ENCODE measurements around the gene MYDGF.

Gene MYDGF

DNA sequence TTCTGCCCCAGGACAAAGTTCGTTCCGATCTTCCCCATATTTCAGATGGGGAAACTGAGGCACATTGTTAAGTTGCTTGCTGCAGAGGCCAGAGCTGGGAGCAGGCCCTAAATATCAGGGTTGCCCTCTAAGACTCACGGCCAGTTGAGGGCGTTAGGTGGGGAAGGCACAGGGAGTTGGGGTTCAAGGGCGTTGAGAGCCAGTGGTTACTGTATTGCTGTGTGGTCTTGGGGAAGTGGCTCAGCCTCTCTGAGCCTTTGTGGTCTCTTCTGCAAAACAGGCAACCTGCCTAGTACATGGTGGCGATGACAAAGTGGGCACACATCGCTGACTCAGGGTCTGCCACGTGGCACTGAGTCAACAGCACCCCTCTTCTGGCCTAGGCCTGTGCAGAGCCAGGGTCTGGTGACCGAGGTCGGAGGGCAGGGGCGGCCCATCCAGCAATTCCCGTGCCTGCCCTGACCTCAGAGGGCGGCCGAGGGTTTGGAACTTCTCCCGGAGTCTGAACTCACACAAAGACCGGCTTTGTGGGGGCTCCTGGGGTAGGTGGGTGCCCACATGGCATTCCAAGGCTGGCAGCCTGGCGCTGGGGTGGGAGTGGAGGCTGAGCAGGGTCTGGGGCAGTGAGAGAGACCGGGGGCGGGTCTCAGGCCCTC is 20.6 kb downstream of the MYDGF start:
- no peak overlapping the region for H3K4me3 ChIP-seq (ENCODE audit: low read depth, low read length)
- TF ChIP-seq, protein P1, sequence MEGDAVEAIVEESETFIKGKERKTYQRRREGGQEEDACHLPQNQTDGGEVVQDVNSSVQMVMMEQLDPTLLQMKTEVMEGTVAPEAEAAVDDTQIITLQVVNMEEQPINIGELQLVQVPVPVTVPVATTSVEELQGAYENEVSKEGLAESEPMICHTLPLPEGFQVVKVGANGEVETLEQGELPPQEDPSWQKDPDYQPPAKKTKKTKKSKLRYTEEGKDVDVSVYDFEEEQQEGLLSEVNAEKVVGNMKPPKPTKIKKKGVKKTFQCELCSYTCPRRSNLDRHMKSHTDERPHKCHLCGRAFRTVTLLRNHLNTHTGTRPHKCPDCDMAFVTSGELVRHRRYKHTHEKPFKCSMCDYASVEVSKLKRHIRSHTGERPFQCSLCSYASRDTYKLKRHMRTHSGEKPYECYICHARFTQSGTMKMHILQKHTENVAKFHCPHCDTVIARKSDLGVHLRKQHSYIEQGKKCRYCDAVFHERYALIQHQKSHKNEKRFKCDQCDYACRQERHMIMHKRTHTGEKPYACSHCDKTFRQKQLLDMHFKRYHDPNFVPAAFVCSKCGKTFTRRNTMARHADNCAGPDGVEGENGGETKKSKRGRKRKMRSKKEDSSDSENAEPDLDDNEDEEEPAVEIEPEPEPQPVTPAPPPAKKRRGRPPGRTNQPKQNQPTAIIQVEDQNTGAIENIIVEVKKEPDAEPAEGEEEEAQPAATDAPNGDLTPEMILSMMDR (IDR thresholded peaks at IDR 0.05; ENCODE audit: low read depth, low read length): no peak

DNA sequence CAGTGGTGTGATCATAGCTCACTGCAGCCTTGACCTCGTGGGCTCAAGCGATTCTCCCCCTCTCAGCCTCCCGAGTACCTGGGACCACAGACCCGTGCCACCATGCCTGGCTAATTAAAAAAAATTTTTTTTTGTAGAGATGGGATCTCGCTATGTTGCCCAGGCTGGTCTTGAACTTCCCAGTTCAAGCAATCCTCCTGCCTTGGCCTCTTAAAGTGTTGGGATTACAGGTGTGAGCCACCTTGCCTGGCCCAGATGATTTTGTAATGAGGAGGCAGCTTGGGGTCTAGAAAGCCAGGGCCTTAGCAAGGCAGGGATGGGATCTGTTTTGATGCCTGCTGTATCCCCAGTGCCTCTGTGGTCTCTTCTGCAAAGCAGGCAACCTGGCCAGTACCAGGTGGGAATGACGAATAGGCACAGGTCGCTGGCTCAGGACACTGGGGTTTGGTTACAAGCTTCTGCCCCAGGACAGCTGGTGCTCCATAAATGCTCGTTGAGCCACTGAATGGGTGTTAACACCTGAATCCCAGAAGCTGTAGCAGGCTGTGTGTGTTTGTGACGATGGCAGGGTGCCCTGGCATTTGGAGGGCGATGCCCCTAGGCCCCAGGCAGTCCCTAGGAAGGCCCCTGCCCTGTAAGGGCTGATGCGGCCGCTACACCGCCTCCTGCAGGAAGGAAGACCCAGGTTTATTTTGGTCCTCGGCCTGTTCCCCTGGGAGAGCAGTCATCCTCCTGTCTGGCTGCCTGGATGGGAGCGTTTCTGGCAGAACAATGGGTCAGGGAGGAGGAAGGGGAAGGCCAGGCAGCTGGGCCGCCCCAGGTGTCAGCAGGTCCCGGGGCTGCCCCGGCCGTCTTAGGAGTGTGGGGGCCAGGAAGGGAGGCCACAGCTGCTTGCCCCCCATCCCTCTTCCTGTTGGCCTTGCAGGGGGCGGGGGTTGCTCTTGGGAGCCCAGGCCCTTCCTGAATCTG is 22.2 kb downstream of the MYDGF start:
- H3K4me3 ChIP-seq (ENCODE audit: low read depth, low read length): no peak overlapping the region
- TF ChIP-seq, protein P1 (IDR thresholded peaks at IDR 0.05; ENCODE audit: low read depth, low read length): no peak

DNA sequence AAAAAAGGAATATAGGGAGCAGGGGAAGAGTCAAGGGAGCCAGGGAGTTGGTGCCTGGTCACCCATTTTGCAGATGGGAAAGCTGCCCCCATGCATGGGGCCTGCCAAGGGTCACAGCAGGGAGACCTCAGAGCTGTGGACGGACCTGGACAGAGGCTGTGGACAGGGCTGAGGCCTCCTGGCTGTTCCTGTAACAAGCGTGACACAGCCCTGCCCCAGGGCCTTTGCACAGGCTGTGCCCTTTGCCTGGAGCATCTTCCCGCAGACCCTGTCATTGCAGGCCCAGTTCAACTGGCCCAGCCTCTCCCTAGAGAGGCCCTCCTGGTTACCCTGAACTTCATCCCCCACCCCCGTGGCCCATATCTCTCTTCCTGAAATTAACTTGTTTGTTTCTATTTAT is 24.4 kb downstream of the MYDGF start:
- H3K4me3 ChIP-seq (ENCODE audit: low read depth, low read length): no peak overlapping the region
- TF ChIP-seq, protein P1 (IDR thresholded peaks at IDR 0.05; ENCODE audit: low read depth, low read length): no peak

DNA sequence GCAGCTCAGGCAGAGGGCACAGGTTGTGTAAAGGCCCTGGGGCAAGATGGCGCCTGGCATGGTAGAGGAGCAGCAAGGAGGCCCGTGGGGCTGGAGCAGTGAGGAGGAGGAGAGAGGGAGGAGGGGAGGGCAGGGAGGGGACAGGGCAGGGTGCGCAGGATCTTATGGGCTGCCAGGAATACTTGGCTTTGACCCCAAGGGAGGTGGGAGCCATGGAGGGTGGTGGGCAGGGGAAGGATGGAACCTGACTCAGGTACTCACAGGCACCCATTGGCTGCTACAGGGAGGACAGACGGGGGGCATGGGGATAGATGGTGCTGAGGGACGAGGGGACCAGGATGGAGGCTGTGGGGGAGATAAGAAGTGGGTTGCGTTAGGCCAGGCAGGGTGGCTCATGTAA is 27.5 kb downstream of the MYDGF start:
- H3K4me3 ChIP-seq (ENCODE audit: low read depth, low read length): no peak overlapping the region
- TF ChIP-seq, protein P1 (IDR thresholded peaks at IDR 0.05; ENCODE audit: low read depth, low read length): no peak

DNA sequence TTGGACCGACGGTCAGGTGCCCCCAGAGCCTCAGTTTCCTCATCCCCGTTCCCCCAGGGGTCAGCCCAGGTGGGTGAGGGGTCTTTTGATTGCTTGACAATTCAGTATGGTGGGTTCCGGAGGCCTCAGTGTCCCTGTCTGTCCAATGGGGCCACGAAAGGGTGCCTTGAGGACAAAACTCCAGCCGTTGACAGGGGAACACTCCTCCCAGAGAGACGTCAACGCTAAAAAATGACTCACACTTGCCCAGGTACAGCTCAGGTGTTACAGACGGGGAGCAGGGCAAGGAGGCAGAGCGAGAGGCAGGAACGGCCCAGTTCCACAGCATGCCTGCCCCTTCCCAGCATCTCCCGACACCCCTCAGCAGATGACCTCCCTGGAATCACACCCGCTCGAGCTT is 29.0 kb downstream of the MYDGF start:
- TF ChIP-seq, protein P1 (IDR thresholded peaks at IDR 0.05; ENCODE audit: low read depth, low read length): no peak
- no peak overlapping the region for H3K4me3 ChIP-seq (ENCODE audit: low read depth, low read length)

DNA sequence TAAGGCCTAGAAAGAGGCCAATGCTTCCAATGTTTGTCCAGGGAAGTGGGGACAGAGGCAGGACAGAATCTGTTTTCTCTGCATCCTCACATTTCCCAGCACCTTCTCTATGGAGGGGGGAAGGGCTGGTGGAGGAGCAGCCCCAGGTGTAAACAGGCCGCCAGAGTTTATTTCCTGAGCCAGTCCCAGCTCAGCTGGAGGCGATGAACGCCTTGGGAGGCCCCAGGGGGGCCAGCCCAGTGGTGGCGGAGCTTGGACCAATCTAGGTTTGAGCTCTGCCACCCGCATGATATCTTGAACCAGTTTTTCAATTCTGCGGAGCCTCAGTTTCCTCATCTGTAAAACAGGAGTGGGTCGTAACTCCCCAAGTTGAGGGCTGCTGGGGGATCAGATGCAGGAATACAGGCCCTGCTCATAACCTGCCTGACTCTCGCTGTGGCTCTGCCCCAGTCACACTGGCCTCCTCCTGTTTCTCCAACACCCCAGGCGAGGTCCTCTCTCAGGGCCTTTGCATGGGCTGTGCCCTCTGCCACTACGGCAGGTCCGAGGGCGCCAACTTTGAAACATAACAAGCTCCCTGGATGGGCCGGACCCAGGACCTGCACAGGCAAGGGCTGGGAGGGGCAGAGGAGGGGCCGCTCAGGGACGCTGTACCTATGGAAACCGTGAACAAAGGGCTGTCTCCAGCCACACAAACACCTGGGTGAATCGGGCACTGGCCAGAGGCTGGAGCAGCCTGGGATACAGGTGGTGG is 29.7 kb downstream of the MYDGF start:
- peak overlapping the region; percentile 89 for H3K4me3 ChIP-seq (ENCODE audit: low read depth, low read length)
- TF ChIP-seq, protein P1 (IDR thresholded peaks at IDR 0.05; ENCODE audit: low read depth, low read length): no peak
